GM18499 (cell line): ENCODE measurements around the gene UBAC2.

Experiments
- ATAC-seq: cut with Tn5 transposase; IDR thresholded peaks from one replicate; pipeline ENCODE4 v1.9.1; 2021; ENCODE audit warnings: moderate number of reproducible peaks; ENCODE audit not compliant: insufficient read depth, unreplicated experiment

UBAC2 gene

GRCh38 chr13:99289271-99289670, 88.6 kb downstream of the UBAC2 start:
- no peak for ATAC-seq

- no peak for ATAC-seq
Observed at GRCh38 chr13:99289674-99290337, 89.2 kb downstream of the UBAC2 start.

DNA sequence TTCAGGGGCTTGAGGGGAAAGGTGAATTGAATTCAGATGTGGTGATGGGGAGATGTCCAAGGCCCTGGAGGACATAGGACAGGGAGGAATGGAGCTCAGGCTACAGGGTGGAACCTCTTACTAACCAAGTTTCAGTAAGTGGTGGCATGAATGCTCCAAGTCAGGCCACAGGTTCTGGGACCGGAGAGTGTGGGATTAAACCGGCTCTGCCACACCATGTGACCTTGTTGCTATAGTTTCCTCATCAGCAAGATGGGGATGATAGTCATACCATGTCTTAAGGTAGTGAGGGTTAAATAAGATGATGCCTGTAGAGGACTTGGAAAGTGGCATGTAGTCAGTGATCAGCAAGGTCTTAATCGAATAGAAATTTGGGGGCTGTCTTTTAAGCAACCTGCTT, 90.2 kb downstream of the UBAC2 start:
- ATAC-seq = no peak

DNA sequence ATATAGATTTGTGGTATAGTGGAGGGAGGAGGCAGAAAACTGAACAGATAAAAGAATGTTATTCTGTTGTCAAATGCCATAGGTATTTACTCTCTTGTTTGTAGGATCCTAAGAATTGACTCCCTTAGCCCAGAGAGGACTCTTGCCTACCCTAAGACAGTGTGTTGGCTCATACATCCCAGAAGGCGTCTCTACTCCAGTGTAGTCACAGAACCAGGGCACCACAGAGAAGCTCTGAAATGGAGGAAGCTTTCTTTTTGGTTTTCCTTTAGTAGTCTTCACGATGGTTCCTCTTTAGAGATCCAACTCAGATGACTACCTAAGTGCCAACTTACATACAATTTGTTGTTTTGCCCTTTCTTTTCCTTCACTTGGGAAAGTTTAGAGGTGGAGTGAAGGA, 92.5 kb downstream of the UBAC2 start:
- no peak for ATAC-seq

GRCh38 chr13:99294198-99294597, 93.5 kb downstream of the UBAC2 start:
- ATAC-seq = no peak

DNA sequence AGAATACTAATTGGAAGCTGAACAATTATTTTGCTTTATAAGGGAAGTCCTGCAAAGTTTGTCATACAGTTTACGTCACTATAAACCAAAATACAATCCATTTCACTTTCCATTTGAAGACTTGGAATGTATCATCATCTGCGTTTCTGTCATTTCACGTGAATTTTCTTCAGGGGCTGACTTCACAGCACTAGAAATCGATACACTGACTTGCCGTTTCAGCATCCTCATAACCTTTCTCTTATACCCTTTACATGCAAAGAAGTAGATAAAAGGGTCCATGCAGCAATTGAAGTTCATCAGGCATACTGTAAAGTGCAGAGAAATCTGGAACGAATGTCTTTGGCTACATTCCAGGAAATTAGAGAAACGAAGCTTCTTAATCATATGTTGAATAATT, 94.3 kb downstream of the UBAC2 start:
- no peak for ATAC-seq

DNA sequence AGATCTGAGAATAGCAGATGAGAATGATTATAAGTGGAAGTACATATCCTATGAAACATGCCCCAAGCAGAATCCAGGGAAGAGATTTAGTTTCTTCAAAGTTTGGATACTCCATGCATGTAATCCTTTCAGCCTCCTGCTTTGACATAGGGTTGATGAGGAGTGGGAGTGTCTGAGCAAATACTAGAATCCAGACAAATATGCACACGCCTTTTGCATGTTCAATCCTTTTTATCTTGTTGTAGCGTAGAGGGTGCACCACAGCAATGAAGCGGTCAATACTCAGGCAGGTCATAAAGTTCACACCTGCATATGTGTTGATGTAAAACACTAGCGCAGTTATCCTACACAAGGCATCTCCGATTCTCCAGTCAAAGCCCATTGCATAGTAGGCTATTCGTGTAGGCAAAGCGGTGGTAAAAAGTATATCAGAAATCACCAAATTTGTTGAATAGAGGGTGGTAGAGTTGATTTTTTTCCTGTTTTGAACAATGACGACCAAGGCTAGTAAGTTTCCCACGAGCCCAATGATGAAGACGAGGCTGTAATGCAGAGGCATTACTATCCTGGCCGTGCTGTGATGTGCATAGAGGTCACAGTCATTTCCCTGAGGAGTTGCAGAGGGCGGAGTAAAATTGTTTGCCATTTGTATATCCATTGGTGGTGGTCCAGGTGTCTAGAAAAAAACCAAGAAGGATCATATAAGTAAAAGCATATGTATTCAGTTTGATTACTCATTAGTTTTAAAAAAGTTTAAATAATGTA, 95.0 kb downstream of the UBAC2 start:
- no peak for ATAC-seq

DNA sequence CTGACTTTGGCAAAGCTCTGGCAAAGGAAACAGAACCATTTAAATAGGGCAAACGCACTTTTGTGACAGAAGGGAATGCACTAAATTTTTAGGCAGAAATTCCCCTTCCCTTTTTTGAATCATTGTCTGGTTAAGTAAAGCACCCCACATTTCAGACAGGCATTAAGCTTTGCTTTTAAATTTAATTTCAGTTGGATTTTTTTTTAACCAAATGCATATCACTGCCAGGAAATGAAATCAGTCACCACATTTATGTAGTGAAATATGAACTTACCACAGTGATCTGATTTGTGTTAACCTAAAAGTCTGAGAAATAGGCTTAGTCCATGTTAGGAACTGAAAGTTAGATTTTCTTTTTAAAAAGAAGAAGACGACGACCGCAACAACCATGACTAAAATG, 95.7 kb downstream of the UBAC2 start:
- ATAC-seq = no peak

GRCh38 chr13:99297331-99297730, 96.7 kb downstream of the UBAC2 start:
- ATAC-seq = no peak

DNA sequence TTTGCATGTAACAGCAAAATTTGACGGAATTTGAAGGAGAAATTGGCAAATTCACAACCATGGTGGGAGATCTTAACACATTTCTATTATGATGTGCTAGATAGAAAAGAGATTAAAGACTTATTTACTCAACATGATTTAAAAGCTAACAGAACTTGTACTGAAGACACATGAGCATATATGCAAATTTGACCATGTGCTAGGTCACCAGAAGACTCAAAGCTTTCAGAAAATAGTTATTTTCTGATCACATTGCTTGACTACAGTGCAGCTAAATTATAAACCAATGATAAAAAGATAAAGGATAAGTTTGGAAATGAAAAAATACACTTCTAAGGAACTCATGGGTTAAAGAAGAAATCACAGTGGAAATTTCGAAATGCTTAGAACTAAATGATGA, 97.4 kb downstream of the UBAC2 start:
- no peak for ATAC-seq

DNA sequence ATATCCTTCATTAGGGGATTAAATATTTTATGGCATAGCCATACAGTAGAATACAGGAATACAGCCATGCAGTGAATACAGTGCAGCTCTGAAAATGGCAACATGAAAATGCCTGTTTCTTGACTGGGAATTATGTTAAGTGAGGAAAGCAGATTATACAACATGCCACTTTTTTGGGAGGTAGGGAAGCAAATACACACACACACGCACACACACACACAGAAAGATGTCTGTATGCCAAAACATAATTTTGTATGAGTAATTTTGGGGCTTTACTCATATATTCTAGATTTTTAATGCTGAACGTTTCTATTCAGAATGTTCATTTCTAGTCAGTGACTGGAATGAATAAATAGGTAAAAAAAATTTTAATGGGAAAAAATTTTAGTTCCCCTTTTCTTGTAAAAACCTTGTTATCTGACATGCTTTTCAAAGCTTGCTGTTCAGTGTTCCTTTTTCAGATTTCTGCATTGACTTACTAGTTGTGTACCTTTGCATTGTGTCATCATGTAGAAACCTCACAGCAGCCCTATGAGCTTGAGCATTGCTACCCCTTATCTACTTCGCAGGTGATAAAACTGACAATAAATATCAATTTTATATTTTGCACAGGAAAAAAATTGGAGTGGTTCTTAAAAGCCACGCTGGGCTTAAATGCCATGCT, 98.7 kb downstream of the UBAC2 start:
- no peak for ATAC-seq

- ATAC-seq = no peak
Observed at GRCh38 chr13:99299920-99300341, 99.3 kb downstream of the UBAC2 start.

GRCh38 chr13:99301056-99301838, 100.6 kb downstream of the UBAC2 start:
- no peak for ATAC-seq

- no peak for ATAC-seq
Observed at GRCh38 chr13:99301913-99302636, 101.4 kb downstream of the UBAC2 start.

- no peak for ATAC-seq
Observed at GRCh38 chr13:99302637-99303505, 102.2 kb downstream of the UBAC2 start.

DNA sequence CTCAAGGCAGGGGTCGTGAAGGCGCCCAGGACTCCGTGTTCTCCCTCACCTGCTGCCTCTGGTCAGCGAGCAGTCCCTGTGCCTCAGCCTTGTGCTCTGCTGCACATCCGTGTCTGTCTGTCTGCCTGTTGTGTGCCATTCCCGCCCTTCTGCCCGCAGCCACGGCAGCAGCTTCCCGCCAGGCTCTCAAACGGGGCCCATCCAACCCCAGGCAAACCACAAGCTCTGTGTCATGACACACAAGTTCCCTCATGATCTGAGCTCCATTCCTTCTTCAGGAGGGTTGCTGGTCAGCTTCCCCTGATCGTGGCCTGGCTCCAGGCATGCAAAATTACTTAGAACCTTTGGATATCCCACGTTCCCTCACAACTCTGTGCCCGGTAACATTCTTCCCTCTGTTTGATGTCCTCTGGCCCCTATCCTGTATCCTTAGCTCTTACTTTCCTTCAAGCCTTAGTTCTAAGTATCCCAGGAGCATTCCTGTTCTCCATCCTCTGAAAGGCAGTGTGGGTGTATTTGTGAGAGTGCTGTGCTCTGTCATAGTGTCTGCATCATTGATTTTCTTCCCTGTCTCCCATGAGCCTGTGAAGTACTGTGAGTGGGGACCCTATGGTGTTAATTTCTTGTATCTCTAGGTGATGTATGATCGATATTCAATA, 103.3 kb downstream of the UBAC2 start:
- no peak for ATAC-seq

DNA sequence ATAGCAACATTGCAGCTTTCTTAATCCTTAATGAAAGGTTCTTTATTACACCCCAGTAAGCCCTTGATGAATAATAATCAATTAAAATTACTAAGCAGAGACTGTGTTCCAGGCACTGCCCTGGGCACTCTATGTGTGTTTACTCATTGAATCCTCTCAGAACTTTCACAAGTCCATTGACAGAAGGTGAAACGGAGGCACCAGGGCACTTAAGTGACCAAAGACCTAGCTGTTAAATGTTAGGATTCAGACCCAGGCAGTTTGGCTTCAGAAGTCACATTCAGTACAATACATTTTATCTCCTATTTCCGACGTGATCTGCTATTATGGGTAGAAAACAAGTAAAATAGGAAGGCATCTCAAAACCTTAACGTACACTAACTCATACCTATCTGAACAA, 103.9 kb downstream of the UBAC2 start:
- no peak for ATAC-seq

GRCh38 chr13:99305158-99305557, 104.5 kb downstream of the UBAC2 start:
- no peak for ATAC-seq

DNA sequence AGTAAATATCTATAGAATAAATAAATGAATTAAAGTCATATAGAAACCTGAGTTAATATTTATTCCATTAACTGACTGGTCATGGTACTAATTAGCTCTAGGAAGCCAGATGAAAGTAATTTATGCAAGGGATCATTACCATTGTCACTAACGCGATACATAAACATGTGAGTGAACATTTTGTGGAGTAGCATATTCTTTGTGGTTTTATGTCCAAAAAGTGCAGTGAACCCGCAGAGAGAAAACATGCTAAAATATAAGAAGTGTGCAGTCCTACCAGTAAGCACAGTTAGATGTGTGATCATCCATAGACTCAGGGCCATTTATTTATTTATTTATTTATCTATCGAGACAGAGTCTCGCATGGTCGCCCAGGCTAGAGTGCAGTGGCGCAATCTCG, 104.9 kb downstream of the UBAC2 start:
- ATAC-seq = no peak
